HL-60 (cell line): ENCODE results near the gene PLXNB3.

Experiments used
- DNase-seq, 2 experiments: peaks; one replicate each; pipeline ENCODE4 v3.0.0-alpha.2; 2010 to 2020; ENCODE audit warnings: low read depth in 1 of 2, low spot score in 1 of 2
- H3K27ac ChIP-seq: fragments of 250-450 bp; sonication (Bioruptor Pico); replicated peaks from 2 replicates; pipeline ENCODE4 v1.5.1; 2020; ENCODE audit warnings: mild to moderate bottlenecking, moderate library complexity
- H3K27me3 ChIP-seq: fragments of 250-450 bp; sonication (Bioruptor Pico); 2 replicates; pipeline ENCODE4 v1.5.1; 2021; ENCODE audit warnings: mild to moderate bottlenecking, moderate library complexity; ENCODE audit not compliant: insufficient read depth, poor library complexity, severe bottlenecking
- H3K4me3 ChIP-seq: replicated peaks from 2 replicates; pipeline ENCODE4 v1.5.1; 2011; ENCODE audit warnings: mild to moderate bottlenecking, control low read depth, low read length; ENCODE audit not compliant: insufficient read depth
- GABPA ChIP-seq: IDR thresholded peaks from 2 replicates; pipeline ENCODE4 v1.6.1; 2012; ENCODE audit warnings: low read depth
- POLR2AphosphoS5 ChIP-seq: IDR thresholded peaks from 2 replicates; pipeline ENCODE4 v1.6.1; 2012; ENCODE audit warnings: low read depth
- SPI1 ChIP-seq: IDR thresholded peaks from 2 replicates; pipeline ENCODE4 v1.6.1; 2012; ENCODE audit warnings: low read depth, mild to moderate bottlenecking, borderline replicate concordance
- TF ChIP-seq, protein P1 (sequence below): IDR thresholded peaks from 2 replicates; pipeline ENCODE4 v1.6.1; 2012; ENCODE audit warnings: low read depth; ENCODE audit not compliant: insufficient replicate concordance
- TF ChIP-seq, protein P2 (sequence below): IDR thresholded peaks from one replicate; pipeline ENCODE4 v1.5.1; 2011; ENCODE audit warnings: low read length, control low read depth, inconsistent platforms; ENCODE audit not compliant: insufficient read depth

The PLXNB3 gene

DNA sequence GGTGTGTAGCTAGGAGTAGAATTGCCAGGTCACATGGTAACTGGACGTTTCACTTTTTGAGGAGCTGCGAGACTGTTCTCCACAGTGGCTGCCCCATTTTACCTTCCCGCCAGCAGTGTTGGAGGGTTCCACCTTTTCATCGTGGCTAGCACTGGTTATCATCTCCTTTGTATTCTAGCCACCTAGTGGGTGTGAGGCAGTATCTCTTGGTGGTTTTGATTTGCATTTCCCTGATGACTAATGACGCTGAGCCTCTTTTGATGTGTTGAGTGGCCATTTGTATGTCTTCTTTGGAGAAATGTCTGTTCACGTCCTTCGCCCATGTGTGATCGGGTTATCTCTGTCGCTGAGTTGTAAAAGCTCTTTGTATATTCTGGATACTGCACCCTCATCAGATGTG, 28.8 kb upstream of the PLXNB3 start:
- H3K4me3 ChIP-seq = no peak overlapping the region
- DNase-seq = no peak
- H3K27me3 ChIP-seq = no peaks in the 10 kb centered on the region
- TF ChIP-seq POLR2AphosphoS5 = no peak
- TF ChIP-seq SPI1 = no peak
- no peak overlapping the region for H3K27ac ChIP-seq

DNA sequence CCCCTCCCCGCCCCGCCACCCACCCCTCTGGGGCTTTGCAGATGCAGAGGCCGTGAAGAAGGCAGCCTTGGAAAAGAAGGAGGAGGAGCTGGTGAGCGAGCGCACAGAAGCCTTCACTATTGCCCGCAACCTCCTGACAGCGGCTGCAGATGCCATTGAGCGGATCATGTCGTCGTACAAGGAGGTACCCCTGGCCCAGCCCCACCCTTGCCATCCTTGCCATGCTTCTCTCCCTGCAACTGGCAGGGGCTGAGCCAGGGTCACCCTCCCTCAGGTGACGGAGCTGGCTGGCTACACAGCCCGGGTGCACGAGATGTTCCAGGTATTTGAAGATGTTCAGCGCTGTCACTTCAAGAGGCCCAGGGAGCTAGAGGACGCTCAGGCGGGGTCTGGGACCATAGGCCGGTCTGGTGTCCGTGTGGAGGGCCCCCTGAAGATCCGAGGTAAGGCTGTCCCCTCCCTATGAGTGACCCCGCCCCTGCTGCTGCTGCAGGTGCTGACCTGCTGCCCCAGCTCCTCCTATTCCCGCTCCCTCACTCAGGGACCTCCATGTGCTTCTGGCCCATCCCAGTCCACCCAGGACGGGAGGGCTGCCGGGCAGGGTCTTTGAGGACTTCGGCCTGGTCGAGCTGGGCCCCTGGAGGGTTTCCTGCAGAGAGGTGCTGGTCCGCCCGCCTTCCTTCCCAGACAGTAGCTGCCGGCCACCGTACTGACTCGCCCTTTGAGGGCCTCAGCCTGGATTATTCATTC, 27.8 kb upstream of the PLXNB3 start:
- Histone ChIP-seq H3K27ac (no peak overlapping the region), H3K4me3 (no peak overlapping the region), H3K27me3 (no peaks in the 10 kb centered on the region)
- no peak for DNase-seq
- TF ChIP-seq, protein P1, sequence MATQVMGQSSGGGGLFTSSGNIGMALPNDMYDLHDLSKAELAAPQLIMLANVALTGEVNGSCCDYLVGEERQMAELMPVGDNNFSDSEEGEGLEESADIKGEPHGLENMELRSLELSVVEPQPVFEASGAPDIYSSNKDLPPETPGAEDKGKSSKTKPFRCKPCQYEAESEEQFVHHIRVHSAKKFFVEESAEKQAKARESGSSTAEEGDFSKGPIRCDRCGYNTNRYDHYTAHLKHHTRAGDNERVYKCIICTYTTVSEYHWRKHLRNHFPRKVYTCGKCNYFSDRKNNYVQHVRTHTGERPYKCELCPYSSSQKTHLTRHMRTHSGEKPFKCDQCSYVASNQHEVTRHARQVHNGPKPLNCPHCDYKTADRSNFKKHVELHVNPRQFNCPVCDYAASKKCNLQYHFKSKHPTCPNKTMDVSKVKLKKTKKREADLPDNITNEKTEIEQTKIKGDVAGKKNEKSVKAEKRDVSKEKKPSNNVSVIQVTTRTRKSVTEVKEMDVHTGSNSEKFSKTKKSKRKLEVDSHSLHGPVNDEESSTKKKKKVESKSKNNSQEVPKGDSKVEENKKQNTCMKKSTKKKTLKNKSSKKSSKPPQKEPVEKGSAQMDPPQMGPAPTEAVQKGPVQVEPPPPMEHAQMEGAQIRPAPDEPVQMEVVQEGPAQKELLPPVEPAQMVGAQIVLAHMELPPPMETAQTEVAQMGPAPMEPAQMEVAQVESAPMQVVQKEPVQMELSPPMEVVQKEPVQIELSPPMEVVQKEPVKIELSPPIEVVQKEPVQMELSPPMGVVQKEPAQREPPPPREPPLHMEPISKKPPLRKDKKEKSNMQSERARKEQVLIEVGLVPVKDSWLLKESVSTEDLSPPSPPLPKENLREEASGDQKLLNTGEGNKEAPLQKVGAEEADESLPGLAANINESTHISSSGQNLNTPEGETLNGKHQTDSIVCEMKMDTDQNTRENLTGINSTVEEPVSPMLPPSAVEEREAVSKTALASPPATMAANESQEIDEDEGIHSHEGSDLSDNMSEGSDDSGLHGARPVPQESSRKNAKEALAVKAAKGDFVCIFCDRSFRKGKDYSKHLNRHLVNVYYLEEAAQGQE = no peak
- TF ChIP-seq SPI1 = no peak

DNA sequence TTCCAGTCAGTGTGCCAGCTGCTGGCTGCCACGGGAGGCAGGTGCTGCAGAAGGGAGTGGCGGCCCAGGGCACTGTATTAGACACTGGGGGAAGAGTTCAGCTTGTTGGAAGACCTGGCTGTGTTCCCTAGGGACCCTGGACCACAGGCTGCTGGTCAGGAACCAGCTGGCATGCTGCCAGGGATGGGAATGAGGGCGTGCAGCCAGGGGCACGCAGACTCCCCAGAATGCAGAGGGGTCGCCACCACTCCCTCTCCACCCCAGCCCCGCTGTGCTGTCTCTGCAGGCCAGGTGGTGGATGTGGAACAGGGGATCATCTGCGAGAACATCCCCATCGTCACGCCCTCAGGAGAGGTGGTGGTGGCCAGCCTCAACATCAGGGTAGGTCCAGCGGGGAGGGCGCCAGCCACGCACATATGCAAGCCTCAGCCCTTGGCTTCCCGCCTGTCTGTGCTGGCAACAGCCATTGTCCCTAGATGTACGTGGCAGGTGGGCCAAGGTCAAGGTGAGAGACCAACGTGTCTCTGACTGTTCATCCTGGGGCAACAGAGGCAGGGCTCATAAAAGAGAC, 27.1 kb upstream of the PLXNB3 start:
- DNase-seq = no peak
- no peak overlapping the region for H3K27ac ChIP-seq
- no peak for TF ChIP-seq SPI1
- TF ChIP-seq, protein P2, sequence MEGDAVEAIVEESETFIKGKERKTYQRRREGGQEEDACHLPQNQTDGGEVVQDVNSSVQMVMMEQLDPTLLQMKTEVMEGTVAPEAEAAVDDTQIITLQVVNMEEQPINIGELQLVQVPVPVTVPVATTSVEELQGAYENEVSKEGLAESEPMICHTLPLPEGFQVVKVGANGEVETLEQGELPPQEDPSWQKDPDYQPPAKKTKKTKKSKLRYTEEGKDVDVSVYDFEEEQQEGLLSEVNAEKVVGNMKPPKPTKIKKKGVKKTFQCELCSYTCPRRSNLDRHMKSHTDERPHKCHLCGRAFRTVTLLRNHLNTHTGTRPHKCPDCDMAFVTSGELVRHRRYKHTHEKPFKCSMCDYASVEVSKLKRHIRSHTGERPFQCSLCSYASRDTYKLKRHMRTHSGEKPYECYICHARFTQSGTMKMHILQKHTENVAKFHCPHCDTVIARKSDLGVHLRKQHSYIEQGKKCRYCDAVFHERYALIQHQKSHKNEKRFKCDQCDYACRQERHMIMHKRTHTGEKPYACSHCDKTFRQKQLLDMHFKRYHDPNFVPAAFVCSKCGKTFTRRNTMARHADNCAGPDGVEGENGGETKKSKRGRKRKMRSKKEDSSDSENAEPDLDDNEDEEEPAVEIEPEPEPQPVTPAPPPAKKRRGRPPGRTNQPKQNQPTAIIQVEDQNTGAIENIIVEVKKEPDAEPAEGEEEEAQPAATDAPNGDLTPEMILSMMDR = no peak
- TF ChIP-seq, protein P1 = no peak
- no peak for TF ChIP-seq GABPA
- no peak for TF ChIP-seq POLR2AphosphoS5

DNA sequence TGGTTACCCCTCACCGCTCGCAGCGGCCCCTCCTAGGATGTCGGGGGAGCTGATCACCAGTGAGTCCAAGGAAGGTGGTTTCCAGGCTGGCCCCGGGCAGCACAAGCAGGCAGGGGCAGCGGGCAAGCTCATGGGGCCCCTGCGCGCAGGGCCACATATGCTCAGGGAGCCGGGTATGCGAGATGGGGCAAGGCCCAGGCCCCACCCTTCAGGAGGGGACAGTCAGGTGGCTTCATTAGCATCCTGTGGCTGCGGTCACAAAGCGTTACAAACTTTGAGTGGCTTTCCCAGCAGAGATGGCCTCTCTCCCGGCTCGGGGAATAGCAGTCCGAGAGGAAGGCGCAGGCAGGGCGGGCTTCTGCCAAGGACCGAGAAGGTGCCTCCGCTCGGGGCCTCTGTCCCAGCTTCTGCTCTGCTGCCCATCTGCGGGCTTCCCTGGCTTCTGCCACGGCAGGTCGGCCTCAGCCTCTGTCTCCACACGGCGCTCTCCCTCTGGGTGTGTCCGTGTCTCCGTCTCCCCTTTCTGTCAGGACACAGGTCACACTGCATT, 25.9 kb upstream of the PLXNB3 start:
- no peak for DNase-seq
- Histone ChIP-seq H3K4me3 (no peak overlapping the region), H3K27ac (no peak overlapping the region), H3K27me3 (no peaks in the 10 kb centered on the region)
- TF ChIP-seq SPI1 (no peak), POLR2AphosphoS5 (no peak), GABPA (no peak)
- TF ChIP-seq, protein P1 = no peak
- TF ChIP-seq, protein P2 = no peak

More for the DNA sequence above, 27.1 kb upstream of the PLXNB3 start:
- no peak overlapping the region for H3K4me3 ChIP-seq
- H3K27me3 ChIP-seq = no peaks in the 10 kb centered on the region
